ENCODE measurements around the gene LRRC28.

DNA sequence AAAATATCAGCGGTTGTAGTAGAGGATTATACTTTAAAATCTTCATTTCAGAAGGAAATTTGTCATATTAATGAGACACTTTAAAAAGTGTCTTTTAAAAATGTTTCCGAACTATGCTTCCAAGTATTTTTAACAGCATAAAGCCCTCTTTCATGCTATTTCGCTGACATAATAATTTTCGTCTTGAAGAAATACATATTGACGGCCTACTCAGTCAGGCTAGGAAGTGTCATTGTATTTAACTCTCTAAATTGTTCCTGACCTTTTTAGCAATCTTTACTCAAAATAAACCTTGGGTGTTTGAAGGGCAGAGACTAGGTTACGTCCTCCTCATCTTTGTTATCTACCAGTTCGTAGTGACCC, 806 bp upstream of the LRRC28 start:
- TF ChIP-seq POLR2A (IDR thresholded peaks at IDR 0.05; ENCODE audit: low read depth, low read length) (no peak), POLR2AphosphoS5 (IDR thresholded peaks at IDR 0.05; ENCODE audit: low read depth, low read length) (no peak), TAF1 (IDR thresholded peaks at IDR 0.05; ENCODE audit: borderline replicate concordance, low read depth, low read length) (no peak)
